Measurements from ENCODE around the gene BACH1. TPM values are rescaled to one million over a fixed set of nuclear protein-coding genes. Genes with fewer than 3 reads are reported as not detected.

The BACH1 gene
- total and polyA plus RNA-seq, 2 of the 8 experiments (the other 6 are each of a cell fraction or from before 2014, with no cell fraction given), result 6.9 to 50.7 TPM

GRCh38 chr21:29289317-29289716, 9.4 kb upstream of the BACH1 start:
- Histone ChIP-seq H3K56ac (replicated peaks; ENCODE audit: insufficient read length, low read depth, low read length) (no peak overlapping the region), H3K79me2 (ENCODE audit: control insufficient read depth in 1 of 2, insufficient read depth in 2 of 2, low read length in 2 of 2) (no peaks in the 10 kb centered on the region), H4K91ac (replicated peaks; ENCODE audit: insufficient read length, low read length) (no peak overlapping the region), H2BK20ac (ENCODE audit: low read length) (no peak overlapping the region), H4K8ac (ENCODE audit: extremely low read depth, insufficient read depth, low read length) (no peak overlapping the region), H3K36me3 (ENCODE audit: control insufficient read depth in 2 of 4, insufficient read depth in 4 of 4, low read length in 3 of 4) (no peaks in the 10 kb centered on the region), H3K4me2 (ENCODE audit: insufficient read depth in 1 of 2, low read depth in 2 of 2, low read length in 2 of 2) (no peak overlapping the region), H3K18ac (ENCODE audit: extremely low read depth, low read length) (no peak overlapping the region), H2BK15ac (ENCODE audit: low read length) (no peak overlapping the region), H3K4ac (replicated peaks; ENCODE audit: insufficient read length, low read depth, low read length) (no peak overlapping the region), H3K4me3 (ENCODE audit: extremely low read depth in 1 of 4, insufficient read depth in 2 of 4, low read depth in 3 of 4, low read length in 4 of 4) (no peak overlapping the region), H3K79me1 (ENCODE audit: low read depth, low read length) (no peaks in the 10 kb centered on the region), H3K4me1 (replicated peaks in 1 of 4; ENCODE audit: control insufficient read depth in 3 of 4, insufficient read depth in 4 of 4, low read length in 3 of 4) (no peaks in the 10 kb centered on the region), H2AFZ (ENCODE audit: low read length) (no peak overlapping the region), H2BK5ac (ENCODE audit: low read depth, low read length) (no peak overlapping the region), H2AK5ac (ENCODE audit: low read depth, low read length) (no peak overlapping the region), H3K27me3 (replicated peaks in 1 of 4; ENCODE audit: control insufficient read depth in 3 of 4, extremely low read depth in 1 of 4, insufficient read depth in 3 of 4, low read length in 3 of 4) (peaks cover 0 to 1% (median 0%) of the 10 kb centered on the region in 4 experiments; a peak in 1 of 7 replicates), H4K20me1 (replicated peaks in 1 of 2; ENCODE audit: control insufficient read depth in 1 of 2, insufficient read depth in 2 of 2, low read length in 2 of 2) (no peaks in the 10 kb centered on the region), H3K23me2 (ENCODE audit: low read depth, low read length) (no peaks in the 10 kb centered on the region; the same call in 1 of the 2 replicates), H3K14ac (ENCODE audit: insufficient read length) (no peak overlapping the region), H4K5ac (ENCODE audit: insufficient read length, low read depth, low read length) (no peak overlapping the region), H2BK12ac (ENCODE audit: low read depth, low read length) (no peak overlapping the region), H2BK120ac (replicated peaks; ENCODE audit: low read depth, low read length) (no peak overlapping the region), H3K9ac (replicated peaks in 1 of 4; ENCODE audit: extremely low read depth in 1 of 4, low read depth in 3 of 4, low read length in 3 of 4) (no peak overlapping the region), H3K9me3 (ENCODE audit: insufficient read depth in 2 of 2, low read depth in 1 of 2, low read length in 1 of 2) (no peaks in the 10 kb centered on the region), H3K27ac (ENCODE audit: low read depth, low read length) (no peak overlapping the region), H3K23ac (ENCODE audit: insufficient read length) (no peak overlapping the region)
- FAIRE-seq (no peak), DNase-seq (ENCODE audit: low read depth in 1 of 2, low spot score in 2 of 2) (no peak)
- 95% methylated on average over 4 of the region's 4 CpGs; no CpG with 5 or more reads in 1 of the 2 experiments for WGBS, 2 experiments (ENCODE audit: extremely low coverage in 1 of 2, insufficient coverage in 1 of 2, insufficient read length in 1 of 2, insufficient replicate concordance in 2 of 2, low coverage in 1 of 2, low lambda C conversion rate in 2 of 2, missing lambda C conversion rate in 1 of 2)
- CTCF ChIA-PET (ENCODE audit: partially characterized antibody), result interaction anchor here (1.5 kb wide), 1 partner anchor 9 kb away, joined by 6 read pairs; the partner anchor contains the start of gene BACH1
- POLR2A ChIA-PET (ENCODE audit: partially characterized antibody), result no interaction called here
- TF ChIP-seq, protein P1, sequence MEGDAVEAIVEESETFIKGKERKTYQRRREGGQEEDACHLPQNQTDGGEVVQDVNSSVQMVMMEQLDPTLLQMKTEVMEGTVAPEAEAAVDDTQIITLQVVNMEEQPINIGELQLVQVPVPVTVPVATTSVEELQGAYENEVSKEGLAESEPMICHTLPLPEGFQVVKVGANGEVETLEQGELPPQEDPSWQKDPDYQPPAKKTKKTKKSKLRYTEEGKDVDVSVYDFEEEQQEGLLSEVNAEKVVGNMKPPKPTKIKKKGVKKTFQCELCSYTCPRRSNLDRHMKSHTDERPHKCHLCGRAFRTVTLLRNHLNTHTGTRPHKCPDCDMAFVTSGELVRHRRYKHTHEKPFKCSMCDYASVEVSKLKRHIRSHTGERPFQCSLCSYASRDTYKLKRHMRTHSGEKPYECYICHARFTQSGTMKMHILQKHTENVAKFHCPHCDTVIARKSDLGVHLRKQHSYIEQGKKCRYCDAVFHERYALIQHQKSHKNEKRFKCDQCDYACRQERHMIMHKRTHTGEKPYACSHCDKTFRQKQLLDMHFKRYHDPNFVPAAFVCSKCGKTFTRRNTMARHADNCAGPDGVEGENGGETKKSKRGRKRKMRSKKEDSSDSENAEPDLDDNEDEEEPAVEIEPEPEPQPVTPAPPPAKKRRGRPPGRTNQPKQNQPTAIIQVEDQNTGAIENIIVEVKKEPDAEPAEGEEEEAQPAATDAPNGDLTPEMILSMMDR (IDR thresholded peaks at IDR 0.05; ENCODE audit: control extremely low read depth in 1 of 3, insufficient read depth in 1 of 3, low read depth in 1 of 3, low read length in 3 of 3), result no peak
- TF ChIP-seq, protein P2, sequence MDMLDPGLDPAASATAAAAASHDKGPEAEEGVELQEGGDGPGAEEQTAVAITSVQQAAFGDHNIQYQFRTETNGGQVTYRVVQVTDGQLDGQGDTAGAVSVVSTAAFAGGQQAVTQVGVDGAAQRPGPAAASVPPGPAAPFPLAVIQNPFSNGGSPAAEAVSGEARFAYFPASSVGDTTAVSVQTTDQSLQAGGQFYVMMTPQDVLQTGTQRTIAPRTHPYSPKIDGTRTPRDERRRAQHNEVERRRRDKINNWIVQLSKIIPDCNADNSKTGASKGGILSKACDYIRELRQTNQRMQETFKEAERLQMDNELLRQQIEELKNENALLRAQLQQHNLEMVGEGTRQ (IDR thresholded peaks at IDR 0.05; ENCODE audit: low read length), result no peak
- TF ChIP-seq RXRA (IDR thresholded peaks at IDR 0.05; ENCODE audit: insufficient read depth, low read depth, low read length) (no peak), TBP (IDR thresholded peaks at IDR 0.05; ENCODE audit: low read depth, low read length) (no peak), CEBPB (IDR thresholded peaks at IDR 0.05; ENCODE audit: low read depth, low read length) (no peak), SIN3A (conservative IDR thresholded peaks at IDR 0.05 in 1 of 2, IDR thresholded peaks at IDR 0.05 in 1 of 2; ENCODE audit: low read depth in 1 of 2, low read length in 2 of 2) (no peak), HDAC2 (IDR thresholded peaks at IDR 0.05; ENCODE audit: borderline replicate concordance in 1 of 2, low read depth in 2 of 2, low read length in 2 of 2) (no peak), MAFK (IDR thresholded peaks at IDR 0.05; ENCODE audit: low read depth, low read length) (no peak)
- TF ChIP-seq, protein P3, sequence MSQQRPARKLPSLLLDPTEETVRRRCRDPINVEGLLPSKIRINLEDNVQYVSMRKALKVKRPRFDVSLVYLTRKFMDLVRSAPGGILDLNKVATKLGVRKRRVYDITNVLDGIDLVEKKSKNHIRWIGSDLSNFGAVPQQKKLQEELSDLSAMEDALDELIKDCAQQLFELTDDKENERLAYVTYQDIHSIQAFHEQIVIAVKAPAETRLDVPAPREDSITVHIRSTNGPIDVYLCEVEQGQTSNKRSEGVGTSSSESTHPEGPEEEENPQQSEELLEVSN (IDR thresholded peaks at IDR 0.05), result no peak

All from H1 (cell line).